Endometrial microvascular endothelial cells (primary cell): ENCODE data around the gene CAMK2D. TPM values are rescaled to one million over a fixed set of nuclear protein-coding genes. Genes with fewer than 3 reads are reported as not detected.

ENCODE experiments used
- in situ Hi-C: cut with HindIII; loops from 2 replicates; pipeline ENCODE4 v1.10.0; 2017; ENCODE audit warnings: low sequenced_read_pairs, low pct_unique_long_range_greater_than_20kb; ENCODE audit errors: inconsistent ontology term
- total RNA-seq: library from RNA; depleted of rRNA; stranded (reverse); fragments of >200 nt; gene quantifications from one replicate; pipeline ENCODE4 v1.2.3, GENCODE V29; 2015; ENCODE audit errors: inconsistent ontology term

CAMK2D gene
- total RNA-seq, 1 donor from 2014 or later: 30.9 TPM

GRCh38 chr4:113561758-113562157 lies 199.8 kb downstream of the CAMK2D start:
- in situ Hi-C loops: no loop called here

GRCh38 chr4:113561092-113561491 lies 200.4 kb downstream of the CAMK2D start:
- in situ Hi-C loops: no loop called here

- in situ Hi-C loops: no loop called here
Observed at GRCh38 chr4:113560579-113560978, 201.0 kb downstream of the CAMK2D start.

GRCh38 chr4:113559947-113560346 lies 201.6 kb downstream of the CAMK2D start:
- in situ Hi-C loops: no loop called here

- in situ Hi-C loops: no loop called here
Observed at GRCh38 chr4:113556382-113557134, 205.0 kb downstream of the CAMK2D start.

- in situ Hi-C loops: no loop called here
Observed at GRCh38 chr4:113555868-113556267, 205.7 kb downstream of the CAMK2D start.

- in situ Hi-C loops: no loop called here
Observed at GRCh38 chr4:113553082-113553481, 208.5 kb downstream of the CAMK2D start.

GRCh38 chr4:113550510-113550909 lies 211.0 kb downstream of the CAMK2D start:
- in situ Hi-C loops: no loop called here

- in situ Hi-C loops: no loop called here
Observed at GRCh38 chr4:113548303-113548702, 213.2 kb downstream of the CAMK2D start.

GRCh38 chr4:113547487-113548042 lies 214.0 kb downstream of the CAMK2D start:
- in situ Hi-C loops: no loop called here

GRCh38 chr4:113541933-113542332 lies 219.6 kb downstream of the CAMK2D start:
- in situ Hi-C loops: no loop called here

GRCh38 chr4:113540859-113541258 lies 220.7 kb downstream of the CAMK2D start:
- in situ Hi-C loops: no loop called here

- in situ Hi-C loops: no loop called here
Observed at GRCh38 chr4:113539408-113539807, 222.1 kb downstream of the CAMK2D start.

GRCh38 chr4:113537628-113538027 lies 223.9 kb downstream of the CAMK2D start:
- in situ Hi-C loops: no loop called here

- in situ Hi-C loops: no loop called here
Observed at GRCh38 chr4:113537203-113537602, 224.3 kb downstream of the CAMK2D start.

GRCh38 chr4:113534711-113535110 lies 226.8 kb downstream of the CAMK2D start:
- in situ Hi-C loops: no loop called here

- in situ Hi-C loops: no loop called here
Observed at GRCh38 chr4:113531572-113531971, 230.0 kb downstream of the CAMK2D start.

GRCh38 chr4:113528395-113528794 lies 233.1 kb downstream of the CAMK2D start:
- in situ Hi-C loops: no loop called here

- in situ Hi-C loops: no loop called here
Observed at GRCh38 chr4:113525521-113525920, 236.0 kb downstream of the CAMK2D start.

GRCh38 chr4:113524505-113525186 lies 236.9 kb downstream of the CAMK2D start:
- in situ Hi-C loops: no loop called here
